ENCODE data around the gene XRN1.

DNA sequence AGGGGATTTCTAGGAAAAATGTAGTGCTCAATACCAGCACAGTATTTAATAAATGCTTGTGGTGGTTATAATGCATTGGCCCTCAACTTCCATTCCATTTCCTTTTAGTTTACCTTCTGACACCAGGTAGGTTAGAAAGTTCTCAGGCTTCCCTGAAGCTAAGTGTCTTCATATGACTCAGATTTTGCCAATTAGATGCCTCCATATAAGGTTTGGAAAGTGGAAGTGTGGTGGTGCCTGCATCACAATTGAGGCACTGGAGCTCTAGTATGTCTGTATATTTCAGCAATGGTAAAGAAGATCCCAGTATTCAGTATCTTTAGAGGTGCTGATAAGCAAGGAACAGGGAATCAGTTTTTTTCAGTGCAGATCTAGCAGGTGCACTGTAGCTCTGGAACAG, 18.3 kb downstream of the XRN1 start:
- TF ChIP-seq GATA2 (IDR thresholded peaks at IDR 0.05; ENCODE audit: low read depth, low read length) (no peak), GATA3 (IDR thresholded peaks at IDR 0.05; ENCODE audit: low read depth, low read length) (no peak)

Measured in SH-SY5Y (cell line).